H9 (cell line): ENCODE results near the gene PLEKHA7. TPM values are rescaled to one million over a fixed set of nuclear protein-coding genes. Genes with fewer than 3 reads are reported as not detected.

Experiments used
- DNase-seq: peaks from one replicate; pipeline ENCODE4 v3.0.0-alpha.2; 2017
- H2AFZ ChIP-seq: one replicate; pipeline ENCODE4 v1.6.1; 2013; ENCODE audit warnings: mild to moderate bottlenecking, low read length, control low read depth, moderate library complexity
- H2AK5ac ChIP-seq: 2 replicates; pipeline ENCODE4 v1.6.1; 2013; ENCODE audit warnings: low read length, control low read depth, mixed read lengths; ENCODE audit not compliant: insufficient read length
- H2BK120ac ChIP-seq: one replicate; pipeline ENCODE4 v1.6.1; 2013; ENCODE audit warnings: low read depth, mild to moderate bottlenecking, low read length, control low read depth, inconsistent platforms; ENCODE audit not compliant: poor library complexity, severe bottlenecking
- H2BK12ac ChIP-seq: 2 replicates; pipeline ENCODE4 v1.6.1; 2013; ENCODE audit warnings: low read length, control low read depth, mixed read lengths, low read depth; ENCODE audit not compliant: insufficient read length
- H2BK15ac ChIP-seq: 2 replicates; pipeline ENCODE4 v1.6.1; 2013; ENCODE audit warnings: low read depth, low read length, control low read depth
- H2BK20ac ChIP-seq: one replicate; pipeline ENCODE4 v1.6.1; 2013; ENCODE audit warnings: low read depth, mild to moderate bottlenecking, low read length, control low read depth, inconsistent platforms; ENCODE audit not compliant: poor library complexity, severe bottlenecking
- H2BK5ac ChIP-seq: 2 replicates; pipeline ENCODE4 v1.6.1; 2013; ENCODE audit warnings: low read length, control low read depth, mixed read lengths; ENCODE audit not compliant: insufficient read length
- H3K14ac ChIP-seq: 2 replicates; pipeline ENCODE4 v1.6.1; 2013; ENCODE audit warnings: low read length, control low read depth; ENCODE audit not compliant: insufficient read depth
- H3K18ac ChIP-seq: 2 replicates; pipeline ENCODE4 v1.6.1; 2013; ENCODE audit warnings: low read depth, mild to moderate bottlenecking, mixed read lengths, low read length, control low read depth; ENCODE audit not compliant: insufficient read length
- H3K23ac ChIP-seq: 2 replicates; pipeline ENCODE4 v1.6.1; 2013; ENCODE audit warnings: low read length, control low read depth, mixed read lengths, low read depth; ENCODE audit not compliant: insufficient read length
- H3K23me2 ChIP-seq: 2 replicates; pipeline ENCODE4 v1.6.1; 2013; ENCODE audit warnings: low read depth, mild to moderate bottlenecking, mixed read lengths, low read length, control low read depth; ENCODE audit not compliant: insufficient read length, poor library complexity, severe bottlenecking
- H3K27ac ChIP-seq: 2 replicates; pipeline ENCODE4 v1.5.1; 2013; ENCODE audit warnings: low read length, control low read depth, mixed read lengths, low read depth; ENCODE audit not compliant: insufficient read length
- H3K27me3 ChIP-seq: 2 replicates; pipeline ENCODE4 v1.6.1; 2013; ENCODE audit warnings: low read length, control low read depth, inconsistent platforms; ENCODE audit not compliant: insufficient read depth
- H3K4ac ChIP-seq: 2 replicates; pipeline ENCODE4 v1.6.1; 2013; ENCODE audit warnings: low read depth, mild to moderate bottlenecking, control low read depth, inconsistent platforms, low read length, moderate library complexity
- H3K4me1 ChIP-seq: 2 replicates; pipeline ENCODE4 v1.6.1; 2013; ENCODE audit warnings: low read length, control low read depth, inconsistent platforms; ENCODE audit not compliant: insufficient read depth
- H3K4me2 ChIP-seq: 2 replicates; pipeline ENCODE4 v1.6.1; 2013; ENCODE audit warnings: low read length, control low read depth, mixed read lengths; ENCODE audit not compliant: insufficient read length, insufficient read depth
- H3K56ac ChIP-seq: 2 replicates; pipeline ENCODE4 v1.6.1; 2013; ENCODE audit warnings: low read depth, mild to moderate bottlenecking, mixed read lengths, low read length, control low read depth; ENCODE audit not compliant: insufficient read length
- H3K79me1 ChIP-seq: 2 replicates; pipeline ENCODE4 v1.6.1; 2013; ENCODE audit warnings: low read depth, mild to moderate bottlenecking, moderate library complexity, low read length, control low read depth, inconsistent platforms; ENCODE audit not compliant: insufficient read depth, poor library complexity, severe bottlenecking
- H3K79me2 ChIP-seq: 2 replicates; pipeline ENCODE4 v1.6.1; 2013; ENCODE audit warnings: low read length, control low read depth, inconsistent platforms; ENCODE audit not compliant: insufficient read depth
- H3K9ac ChIP-seq: 2 replicates; pipeline ENCODE4 v1.6.1; 2013; ENCODE audit warnings: low read length, control low read depth, mixed read lengths; ENCODE audit not compliant: insufficient read length; ENCODE audit errors: extremely low read depth
- H3K9me3 ChIP-seq: one replicate; pipeline ENCODE4 v1.6.1; 2013; ENCODE audit warnings: low read depth, low read length, inconsistent platforms; ENCODE audit not compliant: control insufficient read depth
- H3T11ph ChIP-seq: one replicate; pipeline ENCODE4 v1.6.1; 2013; ENCODE audit warnings: mild to moderate bottlenecking, low read length, control low read depth, inconsistent platforms
- H4K20me1 ChIP-seq: one replicate; pipeline ENCODE4 v1.6.1; 2013; ENCODE audit not compliant: control insufficient read depth, insufficient read length, insufficient read depth
- H4K5ac ChIP-seq: 2 replicates; pipeline ENCODE4 v1.6.1; 2013; ENCODE audit warnings: low read depth, mild to moderate bottlenecking, mixed read lengths, low read length, control low read depth; ENCODE audit not compliant: insufficient read length
- H4K8ac ChIP-seq: replicated peaks from 2 replicates; pipeline ENCODE4 v1.6.1; 2013; ENCODE audit warnings: low read length, control low read depth, mixed read lengths, low read depth; ENCODE audit not compliant: insufficient read length
- H4K91ac ChIP-seq: 2 replicates; pipeline ENCODE4 v1.6.1; 2013; ENCODE audit warnings: low read depth, mild to moderate bottlenecking, moderate library complexity, mixed read lengths, low read length, control low read depth; ENCODE audit not compliant: insufficient read length
- H3K27ac Mint-ChIP-seq, 3 experiments: 2 replicates in 2 of 3; 3 replicates in 1 of 3; pipeline ENCODE4 v1.8.0; 2020 to 2021; ENCODE audit warnings: mixed read lengths in 3 of 3, mild to moderate bottlenecking in 1 of 3, moderate library complexity in 1 of 3
- H3K27me3 Mint-ChIP-seq: 2 replicates; pipeline ENCODE4 v1.8.0; 2021; ENCODE audit warnings: low read depth, mild to moderate bottlenecking, moderate library complexity, mixed read lengths
- H3K36me3 Mint-ChIP-seq, 3 experiments: 2 replicates in 2 of 3; 3 replicates in 1 of 3; pipeline ENCODE4 v1.8.0; 2020 to 2021; ENCODE audit warnings: low read depth in 3 of 3, mixed read lengths in 3 of 3; ENCODE audit not compliant: insufficient read depth in 1 of 3
- H3K4me1 Mint-ChIP-seq, 2 experiments: 2 replicates each; pipeline ENCODE4 v1.8.0; 2020; ENCODE audit warnings: mixed read lengths in 2 of 2
- H3K4me3 Mint-ChIP-seq, 2 experiments: 2 replicates in 1 of 2; 3 replicates in 1 of 2; pipeline ENCODE4 v1.8.0; 2020 to 2021; ENCODE audit warnings: mild to moderate bottlenecking in 2 of 2, mixed read lengths in 2 of 2, moderate library complexity in 1 of 2
- H3K9me3 Mint-ChIP-seq, 2 experiments: 2 replicates in 1 of 2; 3 replicates in 1 of 2; pipeline ENCODE4 v1.8.0; 2020; ENCODE audit warnings: mild to moderate bottlenecking in 2 of 2, mixed read lengths in 2 of 2, moderate library complexity in 1 of 2
- total RNA-seq: library from RNA; stranded (reverse); gene quantifications from 2 replicates; pipeline ENCODE4 v1.2.1, GENCODE V29; 2021
- TF ChIP-seq, protein P1 (sequence below): fragments of 200-600 bp; sonication (generic); conservative IDR thresholded peaks from 3 replicates; pipeline ENCODE4 v1.8.0; 2021; ENCODE audit warnings: antibody characterized with exemption, mild to moderate bottlenecking

PLEKHA7 gene
- total RNA-seq, 1 experiment from 2014 or later = 21.0 TPM

DNA sequence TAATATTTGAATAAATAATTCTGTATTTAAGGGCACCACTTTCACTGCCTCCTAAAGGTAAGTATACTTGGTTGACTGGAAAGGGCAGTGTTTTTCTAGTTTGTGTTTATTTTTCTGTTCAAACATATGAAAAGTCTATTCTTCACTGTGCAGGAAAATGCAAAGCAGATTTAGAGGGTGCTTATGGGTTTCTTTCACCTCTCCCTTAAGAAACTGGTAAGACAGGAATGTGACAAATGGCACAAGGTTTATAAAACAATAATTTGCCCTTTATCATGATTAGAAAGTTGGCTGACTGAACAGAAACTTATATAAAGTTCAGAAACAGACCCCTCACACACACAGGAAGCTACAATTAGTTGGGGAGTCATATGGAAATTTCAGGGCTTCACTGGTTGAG is 60.6 kb downstream of the PLEKHA7 start:
- no peaks in the 10 kb centered on the region for H3K23me2 ChIP-seq
- no peak overlapping the region for H4K91ac ChIP-seq
- DNase-seq = no peak
- H2BK15ac ChIP-seq = no peak overlapping the region
- H3K27ac ChIP-seq = no peak overlapping the region
- no peak overlapping the region for H4K8ac ChIP-seq
- no peak overlapping the region for H3K9ac ChIP-seq
- no peaks in the 10 kb centered on the region for H3K27me3 Mint-ChIP-seq
- no peaks in the 10 kb centered on the region for H3K9me3 ChIP-seq
- H2AK5ac ChIP-seq = no peak overlapping the region
- H3K36me3 Mint-ChIP-seq = no peaks in the 10 kb centered on the region; a peak in 1 of 7 replicates
- H3K79me2 ChIP-seq = no peaks in the 10 kb centered on the region
- TF ChIP-seq, protein P1, sequence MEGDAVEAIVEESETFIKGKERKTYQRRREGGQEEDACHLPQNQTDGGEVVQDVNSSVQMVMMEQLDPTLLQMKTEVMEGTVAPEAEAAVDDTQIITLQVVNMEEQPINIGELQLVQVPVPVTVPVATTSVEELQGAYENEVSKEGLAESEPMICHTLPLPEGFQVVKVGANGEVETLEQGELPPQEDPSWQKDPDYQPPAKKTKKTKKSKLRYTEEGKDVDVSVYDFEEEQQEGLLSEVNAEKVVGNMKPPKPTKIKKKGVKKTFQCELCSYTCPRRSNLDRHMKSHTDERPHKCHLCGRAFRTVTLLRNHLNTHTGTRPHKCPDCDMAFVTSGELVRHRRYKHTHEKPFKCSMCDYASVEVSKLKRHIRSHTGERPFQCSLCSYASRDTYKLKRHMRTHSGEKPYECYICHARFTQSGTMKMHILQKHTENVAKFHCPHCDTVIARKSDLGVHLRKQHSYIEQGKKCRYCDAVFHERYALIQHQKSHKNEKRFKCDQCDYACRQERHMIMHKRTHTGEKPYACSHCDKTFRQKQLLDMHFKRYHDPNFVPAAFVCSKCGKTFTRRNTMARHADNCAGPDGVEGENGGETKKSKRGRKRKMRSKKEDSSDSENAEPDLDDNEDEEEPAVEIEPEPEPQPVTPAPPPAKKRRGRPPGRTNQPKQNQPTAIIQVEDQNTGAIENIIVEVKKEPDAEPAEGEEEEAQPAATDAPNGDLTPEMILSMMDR = no peak
- no peak overlapping the region for H2BK120ac ChIP-seq
- H2BK12ac ChIP-seq = no peak overlapping the region
- no peak overlapping the region for H3K14ac ChIP-seq
- H2BK5ac ChIP-seq = no peak overlapping the region
- peaks cover 4% of the 10 kb centered on the region; the same call in 1 of the 2 replicates for H3K4me1 ChIP-seq
- H3K4me1 Mint-ChIP-seq = peaks cover 27 to 36% of the 10 kb centered on the region in 2 experiments
- H3K18ac ChIP-seq = no peak overlapping the region
- no peak overlapping the region for H3K56ac ChIP-seq
- no peak overlapping the region for H3K4me2 ChIP-seq
- no peak overlapping the region for H3T11ph ChIP-seq
- H2BK20ac ChIP-seq = no peak overlapping the region
- no peak overlapping the region for H4K5ac ChIP-seq
- H4K20me1 ChIP-seq = no peaks in the 10 kb centered on the region
- H2AFZ ChIP-seq = no peak overlapping the region
- H3K27me3 ChIP-seq = no peaks in the 10 kb centered on the region
- H3K23ac ChIP-seq = no peak overlapping the region
- no peak overlapping the region for H3K4ac ChIP-seq
- H3K9me3 Mint-ChIP-seq = no peaks in the 10 kb centered on the region
- H3K4me3 Mint-ChIP-seq = no peak overlapping the region
- no peaks in the 10 kb centered on the region for H3K79me1 ChIP-seq
- no peak overlapping the region for H3K27ac Mint-ChIP-seq
